HG03025 (cell line): Measurements from ENCODE around the gene THBS2.
"Not testable (repeated sequence)": the region's sequence is repeated elsewhere in the genome, so short reads cannot be mapped to it uniquely, and the experiment has no call there.

Experiments
- ATAC-seq: cut with Tn5 transposase; IDR thresholded peaks from one replicate; pipeline ENCODE4 v1.9.1; 2021; ENCODE audit warnings: mild to moderate bottlenecking, moderate library complexity; ENCODE audit not compliant: unreplicated experiment, low FRiP score

THBS2 gene

DNA sequence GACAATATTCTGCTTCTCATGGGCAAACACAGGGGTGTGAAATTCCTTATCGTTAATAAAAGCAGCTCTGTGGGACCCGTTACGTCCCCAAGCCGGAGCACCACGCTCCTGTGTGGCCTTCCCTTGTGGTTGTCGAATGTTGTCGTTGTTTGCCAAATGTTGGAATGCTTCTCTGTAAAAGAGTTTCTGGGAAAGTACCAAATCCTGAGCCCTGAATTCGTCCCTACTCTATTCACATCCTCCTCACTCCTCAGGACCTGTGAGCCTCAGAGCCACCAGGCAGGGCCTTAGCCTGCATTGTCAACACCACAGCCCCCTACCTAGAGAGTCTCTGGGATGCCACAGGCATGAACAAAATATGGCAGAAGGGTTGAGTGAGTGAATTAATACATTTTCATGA, 64.0 kb downstream of the THBS2 start:
- no peak for ATAC-seq

DNA sequence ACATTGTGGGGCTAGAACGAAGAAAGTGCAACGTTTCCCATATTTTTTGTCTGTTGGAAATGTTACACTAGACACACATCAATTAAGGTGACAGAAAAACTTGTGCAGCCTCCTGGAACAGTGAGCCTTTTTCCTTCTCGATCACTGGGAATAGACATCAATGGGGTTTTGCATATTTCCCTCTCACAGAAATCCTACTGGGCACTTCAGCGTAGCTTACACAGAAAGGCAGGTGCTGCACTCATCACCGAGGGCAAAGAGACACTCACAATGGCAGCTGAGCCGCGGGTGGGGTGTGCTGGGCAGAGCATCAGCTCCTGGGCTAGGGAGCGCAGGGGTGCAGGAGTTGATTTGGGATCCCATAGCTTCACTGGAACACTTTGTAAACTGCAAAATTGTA, 64.5 kb downstream of the THBS2 start:
- ATAC-seq: no peak

DNA sequence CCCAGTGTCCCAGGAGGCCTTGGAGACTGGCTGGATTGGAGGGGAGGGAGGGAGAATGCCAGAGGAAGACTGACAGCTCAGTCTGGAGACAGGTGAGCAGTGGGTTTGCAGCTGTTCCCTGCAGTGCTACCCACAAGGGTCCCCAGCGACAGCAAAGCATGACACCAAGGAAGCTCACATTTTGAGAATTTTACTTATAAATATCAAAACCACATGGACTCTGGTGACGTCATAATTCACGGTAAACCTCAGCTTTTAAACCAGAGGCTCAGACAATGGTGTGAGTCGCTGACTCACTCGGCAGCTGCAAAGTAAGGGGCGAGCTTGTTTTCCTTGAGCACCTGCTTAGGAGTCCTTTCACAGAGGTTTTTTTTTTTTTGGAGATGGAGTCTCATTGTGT, 65.2 kb downstream of the THBS2 start:
- no peak for ATAC-seq

DNA sequence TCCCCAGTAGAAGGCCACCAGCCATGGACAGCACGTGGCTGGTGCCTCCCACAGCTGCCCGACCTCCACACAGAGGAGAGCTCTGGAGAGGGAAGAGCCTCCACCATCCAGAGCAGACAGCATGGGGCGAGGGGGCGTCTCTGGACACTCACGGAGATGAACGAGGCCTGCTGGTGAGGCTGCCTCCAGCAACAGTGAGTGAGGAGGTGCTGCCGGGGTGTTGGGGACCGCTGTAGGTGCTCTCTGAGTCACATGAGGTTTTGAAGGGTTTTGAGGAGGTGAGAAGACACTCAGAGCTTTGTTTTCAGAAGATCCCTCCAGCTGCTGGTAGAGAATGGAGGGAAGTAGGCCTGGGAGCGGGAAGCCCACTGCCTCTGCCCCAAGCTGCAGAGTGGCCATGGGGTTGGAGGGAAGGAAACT, 65.6 kb downstream of the THBS2 start:
- no peak for ATAC-seq

DNA sequence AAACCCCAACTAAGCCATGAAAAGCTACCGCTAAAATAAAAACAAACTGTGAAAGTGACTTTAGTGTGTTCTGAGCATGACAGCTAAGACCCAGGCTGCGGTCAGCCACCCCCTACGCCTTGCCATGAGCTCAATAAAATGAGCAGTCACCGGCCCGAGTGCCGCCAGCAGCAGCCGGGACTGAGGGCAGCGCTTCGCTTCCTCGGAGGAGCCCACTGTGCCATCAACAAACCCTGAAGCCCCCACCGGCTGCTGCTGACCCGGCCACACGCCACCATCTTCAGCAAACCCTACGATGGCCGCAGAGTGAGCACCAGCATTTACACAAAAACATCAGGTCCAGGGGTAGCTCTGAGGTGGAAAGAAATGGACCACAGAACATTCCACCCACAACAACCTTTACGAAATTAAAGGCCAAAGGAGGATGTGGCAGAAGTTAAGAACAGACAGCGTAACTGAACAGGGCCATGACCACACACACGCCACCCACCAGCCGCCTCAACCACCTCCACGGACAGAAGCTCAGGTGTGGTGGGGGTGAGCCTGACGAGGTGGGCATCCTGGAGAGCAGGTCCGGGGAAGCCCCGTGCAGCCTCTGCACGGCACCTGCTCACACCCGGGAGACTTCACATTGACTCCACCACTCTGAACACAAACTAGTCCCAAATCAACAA, 67.0 kb downstream of the THBS2 start:
- no peak for ATAC-seq

DNA sequence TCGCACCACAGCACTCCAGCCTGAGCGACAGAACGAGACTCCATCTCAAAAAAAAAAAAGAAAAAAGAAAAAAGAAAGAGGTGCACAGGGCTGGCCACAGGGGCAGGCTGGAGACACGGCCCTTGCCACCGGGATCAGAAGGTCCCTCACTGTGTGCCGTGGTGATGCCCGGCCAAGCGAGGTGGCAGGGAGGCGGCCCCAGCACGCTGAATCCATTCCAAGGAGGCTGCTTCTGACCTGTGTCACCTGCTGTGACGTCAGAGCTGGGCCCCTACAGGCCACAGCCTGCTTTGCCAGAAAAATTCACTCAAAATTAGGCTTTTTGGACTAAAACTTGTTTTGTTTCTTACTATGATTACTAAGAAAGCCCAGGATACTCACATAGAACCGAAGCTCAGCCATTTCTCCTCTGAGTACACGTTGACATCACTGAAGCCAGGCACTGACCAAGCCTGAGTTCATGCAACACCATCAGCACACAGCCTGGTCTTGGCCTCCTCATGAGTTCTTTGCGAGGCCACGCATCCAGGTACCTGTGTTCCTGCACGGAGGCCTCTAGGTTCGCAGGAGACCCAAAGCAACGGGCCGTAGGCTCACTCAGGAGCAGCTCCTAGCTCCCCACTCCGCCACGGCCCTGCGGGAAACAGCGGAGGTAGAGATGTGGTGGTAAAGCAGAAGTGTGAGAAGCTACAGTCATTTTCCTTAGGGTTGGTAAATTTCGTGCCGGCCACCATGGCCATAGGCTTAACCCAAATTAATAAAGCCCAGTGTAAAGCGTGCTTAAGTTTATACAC, 67.8 kb downstream of the THBS2 start:
- no peak for ATAC-seq

DNA sequence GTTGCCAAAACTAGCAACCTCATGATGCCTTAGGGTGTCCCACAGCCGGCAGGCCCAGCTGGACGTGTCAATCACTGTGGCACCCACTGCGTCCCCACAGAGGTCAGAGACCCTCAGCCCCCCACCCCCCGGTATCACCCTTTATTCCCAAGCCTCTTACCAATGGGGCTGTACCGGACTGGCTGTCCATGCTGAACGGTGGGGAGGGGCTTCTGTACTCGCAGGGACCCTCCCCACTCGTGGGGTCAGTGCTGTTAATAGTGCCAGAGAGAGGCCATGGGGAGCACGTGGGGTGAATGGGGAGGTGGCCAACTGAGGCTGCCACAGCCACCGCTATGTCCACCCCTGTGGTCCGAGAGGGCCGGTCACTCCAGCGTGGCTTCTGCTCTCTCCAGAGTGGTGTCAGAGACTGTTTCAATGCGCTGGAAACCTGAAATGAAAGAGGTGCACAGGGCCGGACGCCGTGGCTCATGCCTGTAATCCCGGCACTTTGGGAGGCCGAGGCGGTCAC, 68.6 kb downstream of the THBS2 start:
- ATAC-seq: no peak

DNA sequence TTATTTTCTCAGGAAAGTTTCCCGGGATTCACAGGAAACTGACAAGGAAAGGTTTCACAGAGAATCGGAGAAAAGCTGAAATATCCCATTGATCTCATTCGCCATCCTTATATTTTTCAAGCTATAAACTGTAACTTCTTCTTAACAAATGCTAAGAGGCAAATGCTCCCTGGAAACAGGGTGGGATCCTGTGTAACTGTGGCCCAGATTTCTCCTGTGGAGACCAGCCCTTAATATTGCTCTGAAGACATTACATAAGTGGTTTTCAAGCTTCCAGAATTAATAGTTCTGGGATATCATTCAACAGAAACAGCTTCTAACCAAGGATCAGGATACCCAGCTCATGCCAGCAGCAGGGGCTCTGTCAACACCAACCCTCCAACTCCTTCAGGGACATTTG, 69.2 kb downstream of the THBS2 start:
- no peak for ATAC-seq

DNA sequence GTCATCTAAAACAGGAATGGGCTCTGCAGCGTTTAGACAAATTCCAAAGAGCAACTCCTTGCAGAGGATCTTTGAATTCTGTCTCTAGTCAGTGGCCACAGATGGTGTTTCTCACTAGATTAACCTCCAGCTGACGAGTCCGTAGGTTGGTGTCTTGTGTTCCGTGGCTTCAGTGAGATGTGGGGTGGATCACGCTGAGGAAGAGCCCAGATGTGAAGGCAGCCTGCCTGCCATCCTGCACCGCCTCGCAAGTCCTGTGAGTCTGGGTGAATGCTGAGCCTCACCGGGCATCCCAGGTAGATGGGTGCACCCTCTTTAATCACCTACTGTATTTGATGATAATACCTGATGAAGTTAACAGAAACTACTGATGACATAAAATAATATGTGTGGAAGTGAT, 70.4 kb downstream of the THBS2 start:
- no peak for ATAC-seq

DNA sequence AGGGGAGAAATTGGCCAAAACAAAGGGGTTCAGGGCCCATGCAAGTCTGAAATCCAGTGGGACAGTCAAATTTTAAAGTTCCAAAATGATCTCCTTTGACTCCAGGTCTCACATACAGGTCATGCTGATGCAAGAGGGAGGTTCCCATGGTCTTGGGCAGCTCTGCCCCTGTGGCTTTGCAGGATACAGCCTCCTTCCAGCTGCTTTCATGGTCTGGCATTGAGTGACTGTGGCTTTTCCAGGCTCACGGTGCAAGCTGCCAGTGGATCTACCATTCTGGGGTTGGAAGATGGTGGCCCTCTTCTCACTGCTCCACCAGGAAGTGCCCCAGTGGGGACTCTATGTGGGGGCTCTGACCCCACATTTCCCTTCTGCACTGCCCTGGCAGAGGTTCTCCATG, 73.8 kb downstream of the THBS2 start:
- ATAC-seq: not testable (repeated sequence)

DNA sequence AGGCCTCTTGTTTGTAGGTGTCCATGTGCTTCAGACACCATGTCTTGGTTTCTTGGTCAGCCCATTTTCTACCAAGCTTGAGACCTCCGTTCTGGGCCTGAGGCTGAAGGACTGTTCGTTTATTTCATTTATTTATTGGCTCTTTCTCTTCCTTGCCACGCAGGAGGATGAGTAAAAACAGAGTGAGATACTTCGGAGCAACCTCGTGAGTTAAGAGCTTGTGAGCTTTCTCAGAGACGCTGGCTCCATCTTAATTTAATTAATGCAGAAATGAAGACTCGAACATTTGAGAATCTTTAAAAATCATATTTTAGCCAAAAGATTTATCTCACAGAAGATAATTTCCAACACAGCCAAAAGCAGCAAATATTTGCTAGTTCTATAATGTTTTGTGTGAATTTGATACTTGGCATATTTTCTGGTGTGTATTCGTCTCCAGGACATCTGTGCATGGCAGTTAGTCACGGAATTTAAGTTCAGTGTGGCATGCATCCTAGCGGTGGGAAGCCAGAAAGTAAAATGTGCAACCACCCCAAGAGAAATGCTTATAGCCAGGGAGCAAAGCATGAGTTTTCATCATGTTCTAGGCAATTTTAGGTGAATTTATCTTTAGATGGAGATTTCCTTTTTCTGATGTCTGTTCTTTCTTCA, 76.0 kb downstream of the THBS2 start:
- ATAC-seq: no peak

DNA sequence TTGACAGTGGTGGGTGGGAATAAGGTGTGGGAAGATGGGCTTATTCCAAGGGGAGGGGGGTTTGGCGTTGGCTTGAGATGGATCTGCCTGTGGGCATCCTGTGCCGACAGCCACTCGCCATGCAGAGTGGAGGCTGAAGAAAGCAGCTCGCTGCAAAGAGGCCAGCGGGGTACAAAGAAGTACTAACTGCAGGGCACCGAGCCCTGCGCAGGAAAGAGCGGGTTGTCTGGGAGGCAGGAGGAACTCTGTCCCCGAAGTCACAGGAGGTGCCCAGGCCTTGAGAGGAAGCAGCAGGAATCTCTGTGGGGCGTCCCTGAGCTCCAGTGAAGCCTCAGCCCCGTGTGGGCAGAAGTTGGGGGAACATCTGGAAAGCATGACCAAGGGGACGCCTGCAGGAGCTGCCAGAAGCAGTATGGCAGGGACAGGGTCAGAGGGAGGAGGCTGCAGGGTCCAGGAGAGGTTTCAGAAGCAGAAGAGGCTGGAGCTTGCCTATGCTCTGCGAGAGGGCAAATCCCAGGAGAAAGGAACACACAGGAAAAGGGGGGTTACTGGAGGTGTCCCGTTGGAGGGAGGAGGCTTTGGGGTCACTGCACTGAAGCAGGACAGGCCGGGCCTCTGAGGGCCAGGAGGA, 77.2 kb downstream of the THBS2 start:
- ATAC-seq: no peak

DNA sequence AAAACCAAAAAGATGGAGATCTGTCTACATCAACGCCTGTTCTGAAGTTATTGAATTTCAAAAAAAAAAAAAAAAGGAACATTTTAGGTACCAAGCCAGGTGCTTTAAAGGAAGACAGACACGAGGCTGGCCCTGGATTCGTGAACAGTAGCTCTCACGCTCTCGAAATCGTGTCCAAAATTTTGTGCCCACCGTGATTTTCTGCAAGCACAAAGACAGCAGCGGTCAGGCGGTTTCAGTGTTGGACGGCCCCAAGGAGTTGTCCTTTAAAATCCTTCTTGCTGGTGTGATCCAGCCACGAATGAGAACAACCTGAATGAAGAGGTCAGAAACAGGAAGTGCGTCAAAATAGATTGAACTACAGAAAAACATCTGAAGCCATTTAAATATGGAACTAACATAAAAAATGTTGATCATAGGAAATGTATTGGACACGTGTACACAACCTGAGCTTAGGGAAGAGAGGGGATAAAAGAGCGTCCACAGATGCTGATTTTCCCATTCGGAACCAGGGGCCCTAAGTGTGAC, 78.2 kb downstream of the THBS2 start:
- ATAC-seq: no peak

DNA sequence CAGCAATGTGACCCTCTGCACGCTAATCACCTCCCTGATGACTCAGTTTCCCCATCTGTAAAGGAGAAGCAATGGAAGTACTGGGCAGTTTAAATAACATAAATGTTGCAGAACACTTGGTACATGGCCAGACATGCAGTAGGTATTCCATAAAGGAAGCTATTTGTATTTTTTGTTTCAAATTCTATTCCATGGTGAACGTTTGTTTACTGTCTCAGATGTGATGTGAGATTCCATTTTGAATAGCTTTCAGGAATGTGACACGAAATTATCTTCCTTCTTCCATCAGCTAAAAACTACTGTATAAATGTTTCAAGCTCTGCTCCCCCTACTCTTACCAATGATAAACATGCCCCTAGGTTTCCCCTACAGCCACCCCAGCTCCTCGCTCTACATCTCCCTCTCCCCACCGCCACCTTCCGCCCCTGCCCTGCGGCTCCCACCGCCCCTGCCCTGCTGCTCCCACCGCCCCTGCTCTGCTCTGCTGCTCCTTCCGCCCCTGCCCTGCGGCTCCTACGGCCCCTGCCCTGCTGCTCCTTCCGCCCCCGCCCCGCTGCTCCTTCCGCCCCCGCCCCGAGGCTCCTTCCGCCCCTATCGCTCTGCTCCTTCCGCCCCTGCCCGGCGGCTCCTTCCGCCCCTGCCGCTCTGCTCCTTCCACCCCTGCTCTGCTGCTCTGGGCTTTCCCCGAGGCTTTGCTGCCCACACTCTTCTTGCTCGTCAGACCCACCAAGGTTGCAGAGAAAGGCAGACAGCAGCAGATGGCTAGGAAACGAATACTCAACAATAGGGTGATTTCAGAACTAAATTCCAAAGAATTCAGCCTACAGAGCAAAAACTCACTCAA, 78.9 kb downstream of the THBS2 start:
- no peak for ATAC-seq

DNA sequence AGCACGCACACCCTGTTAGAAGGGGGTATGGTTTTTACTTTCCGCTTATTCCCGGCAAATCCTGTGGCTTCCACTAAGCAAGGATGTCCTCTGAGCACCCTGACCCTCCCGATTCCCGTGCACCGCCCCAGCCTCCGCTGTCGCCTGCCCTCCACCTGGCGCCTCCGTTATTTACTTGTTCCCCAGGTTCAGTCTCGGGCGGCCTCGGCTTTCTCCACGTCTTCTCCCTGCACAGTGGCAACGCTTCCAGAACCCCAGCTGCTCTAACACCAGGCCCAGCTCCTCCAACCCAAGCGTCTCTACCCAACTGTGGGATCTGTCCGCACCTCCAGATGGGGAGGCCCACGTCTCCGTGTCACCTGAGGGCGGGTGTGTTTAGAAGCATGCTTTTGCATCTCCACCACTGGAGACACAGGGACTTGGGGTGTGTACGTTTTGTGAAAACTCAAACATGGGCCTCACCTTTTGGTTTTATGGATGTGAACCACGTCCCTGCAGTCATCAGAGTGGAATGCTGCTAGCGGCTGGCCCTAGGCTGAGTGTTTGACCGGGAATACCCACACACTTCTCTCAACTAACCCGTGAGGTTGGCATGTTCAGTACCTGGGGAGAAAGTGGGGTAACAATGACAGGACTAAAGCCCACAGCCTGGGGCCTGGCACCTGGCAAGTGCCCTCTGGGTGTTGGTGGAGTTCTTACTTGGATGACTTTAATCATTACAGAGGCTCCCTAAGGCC, 79.9 kb downstream of the THBS2 start:
- ATAC-seq: no peak

DNA sequence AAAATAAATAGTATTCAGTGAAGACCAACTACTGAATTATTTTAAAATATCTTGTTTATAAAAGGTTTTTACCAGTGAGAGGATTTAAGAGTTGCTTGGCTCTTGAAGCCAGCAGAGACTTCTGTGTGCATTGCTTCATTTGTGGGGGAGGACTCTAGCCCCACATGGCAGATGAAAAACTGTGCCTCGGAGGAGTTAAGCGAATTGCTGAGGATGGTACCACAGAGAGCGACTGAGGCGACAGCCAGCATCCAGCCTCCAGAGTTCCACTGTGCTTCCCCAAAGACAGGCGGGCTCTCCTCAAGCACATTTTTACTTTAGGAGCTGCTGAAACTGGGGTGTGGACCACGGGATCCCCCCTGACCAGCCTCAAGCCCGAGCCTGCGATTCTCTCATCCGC, 80.7 kb downstream of the THBS2 start:
- ATAC-seq: no peak

DNA sequence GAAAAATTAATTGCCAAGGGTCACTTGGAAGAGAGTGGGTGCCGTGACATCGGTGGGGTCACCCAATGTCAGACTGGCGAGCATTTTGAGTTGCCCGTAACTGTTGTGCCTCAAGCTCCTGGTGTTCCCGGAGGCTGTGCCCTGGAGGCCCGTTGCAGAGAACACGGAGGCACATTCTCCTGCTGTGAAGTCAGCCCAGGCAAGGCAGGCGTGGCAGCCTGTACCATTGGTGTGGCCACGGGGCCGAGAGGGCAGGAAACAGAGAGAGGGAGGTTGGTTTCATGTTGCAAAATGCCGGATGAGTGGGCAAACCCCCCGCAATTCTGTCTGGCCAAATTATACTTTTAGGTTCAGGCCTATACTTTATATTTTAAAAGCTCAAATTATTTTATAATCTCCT, 81.2 kb downstream of the THBS2 start:
- ATAC-seq: no peak

DNA sequence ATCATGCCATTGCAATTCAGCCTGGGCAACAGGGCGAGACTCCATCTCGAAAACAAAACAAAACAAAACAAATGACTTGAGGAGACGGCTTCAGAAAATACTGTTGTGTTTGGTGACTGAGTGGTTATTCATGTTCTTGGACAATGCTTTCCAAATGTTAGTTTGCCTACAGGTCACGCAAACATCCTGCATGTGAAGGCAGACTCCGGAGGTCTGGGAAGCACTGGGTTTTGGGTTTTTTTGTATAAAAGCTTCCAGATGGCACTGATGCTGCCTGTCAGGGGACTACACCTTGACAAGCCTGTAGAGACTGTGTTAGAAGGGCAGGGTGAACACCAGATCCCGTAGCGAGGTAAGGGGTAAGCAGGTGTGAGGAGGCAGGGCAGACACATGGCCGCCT, 81.7 kb downstream of the THBS2 start:
- ATAC-seq: no peak

DNA sequence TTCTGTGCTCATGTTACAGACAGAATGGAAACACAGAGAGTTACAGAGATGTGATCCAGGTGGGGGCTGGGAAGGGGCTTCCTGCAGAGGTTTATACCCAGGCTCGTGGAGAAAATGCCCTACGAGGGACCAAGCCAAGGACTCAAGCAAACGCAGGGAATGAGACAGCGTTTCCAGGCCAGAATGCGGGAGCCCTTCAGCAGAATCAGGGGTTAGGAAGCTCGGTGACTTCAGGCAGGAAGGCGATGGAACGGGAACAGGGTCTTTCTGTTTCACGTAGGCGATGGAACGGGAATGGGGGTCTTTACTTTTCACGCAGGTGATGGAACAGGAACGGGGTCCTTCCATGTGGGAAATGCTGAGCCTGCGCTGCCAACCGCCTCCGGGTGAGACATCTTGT, 82.6 kb downstream of the THBS2 start:
- ATAC-seq: no peak
